G401.6 (cell line): ENCODE results near the gene FRMD4B.

Experiments
- FAIRE-seq: peaks from 2 replicates; lab custom pipeline; 2012; peaks lifted over from hg19 to GRCh38; lab: Jason Lieb, UNC

FRMD4B gene

GRCh38 chr3:69321301-69322157, 64.4 kb downstream of the FRMD4B start:
- FAIRE-seq, result no peak

GRCh38 chr3:69320871-69321271, 65.0 kb downstream of the FRMD4B start:
- FAIRE-seq, result no peak

- FAIRE-seq, result no peak
Observed at GRCh38 chr3:69319652-69320051, 66.2 kb downstream of the FRMD4B start.

- no peak for FAIRE-seq
Observed at GRCh38 chr3:69318410-69318809, 67.5 kb downstream of the FRMD4B start.

- FAIRE-seq, result no peak
Observed at GRCh38 chr3:69313251-69313650, 72.6 kb downstream of the FRMD4B start.

GRCh38 chr3:69309814-69310213, 76.1 kb downstream of the FRMD4B start:
- no peak for FAIRE-seq

- FAIRE-seq, result peak; percentile 97
Observed at GRCh38 chr3:69306239-69307185, 79.4 kb downstream of the FRMD4B start.

- FAIRE-seq, result no peak
Observed at GRCh38 chr3:69305011-69305410, 80.9 kb downstream of the FRMD4B start.

- no peak for FAIRE-seq
Observed at GRCh38 chr3:69304396-69304795, 81.5 kb downstream of the FRMD4B start.

GRCh38 chr3:69300296-69300695, 85.6 kb downstream of the FRMD4B start:
- no peak for FAIRE-seq

- FAIRE-seq, result no peak
Observed at GRCh38 chr3:69299344-69299743, 86.5 kb downstream of the FRMD4B start.

- FAIRE-seq, result no peak
Observed at GRCh38 chr3:69297501-69297900, 88.4 kb downstream of the FRMD4B start.

GRCh38 chr3:69296995-69297394, 88.9 kb downstream of the FRMD4B start:
- FAIRE-seq, result no peak

- FAIRE-seq, result no peak
Observed at GRCh38 chr3:69294014-69294766, 91.7 kb downstream of the FRMD4B start.

GRCh38 chr3:69292959-69293574, 92.8 kb downstream of the FRMD4B start:
- no peak for FAIRE-seq

- no peak for FAIRE-seq
Observed at GRCh38 chr3:69292185-69292584, 93.7 kb downstream of the FRMD4B start.

GRCh38 chr3:69290430-69290829, 95.5 kb downstream of the FRMD4B start:
- FAIRE-seq, result no peak

GRCh38 chr3:69290006-69290405, 95.9 kb downstream of the FRMD4B start:
- no peak for FAIRE-seq

GRCh38 chr3:69288161-69288895, 97.6 kb downstream of the FRMD4B start:
- no peak for FAIRE-seq

- FAIRE-seq, result no peak
Observed at GRCh38 chr3:69283913-69284611, 101.8 kb downstream of the FRMD4B start.

- FAIRE-seq, result no peak
Observed at GRCh38 chr3:69283496-69283895, 102.4 kb downstream of the FRMD4B start.
